IPS-15b (cell line): Measurements from ENCODE around the gene PYCARD.

Experiments used
- H3K27me3 ChIP-seq: one replicate; pipeline ENCODE4 v1.6.1; 2013; ENCODE audit warnings: low read length; ENCODE audit not compliant: control insufficient read depth, insufficient read depth
- H3K36me3 ChIP-seq: one replicate; pipeline ENCODE4 v1.6.1; 2013; ENCODE audit warnings: low read length; ENCODE audit not compliant: control insufficient read depth, insufficient read depth
- H3K4me1 ChIP-seq: one replicate; pipeline ENCODE4 v1.6.1; 2013; ENCODE audit warnings: mild to moderate bottlenecking, low read length; ENCODE audit not compliant: control insufficient read depth, insufficient read depth
- H3K4me3 ChIP-seq: one replicate; pipeline ENCODE4 v1.5.1; 2013; ENCODE audit warnings: low read depth, low read length
- H3K9ac ChIP-seq: one replicate; pipeline ENCODE4 v1.6.1; 2013; ENCODE audit warnings: low read depth, mild to moderate bottlenecking, low read length
- H3K9me3 ChIP-seq: one replicate; pipeline ENCODE4 v1.6.1; 2013; ENCODE audit warnings: mild to moderate bottlenecking, low read length; ENCODE audit not compliant: control insufficient read depth, insufficient read depth

Gene PYCARD

DNA sequence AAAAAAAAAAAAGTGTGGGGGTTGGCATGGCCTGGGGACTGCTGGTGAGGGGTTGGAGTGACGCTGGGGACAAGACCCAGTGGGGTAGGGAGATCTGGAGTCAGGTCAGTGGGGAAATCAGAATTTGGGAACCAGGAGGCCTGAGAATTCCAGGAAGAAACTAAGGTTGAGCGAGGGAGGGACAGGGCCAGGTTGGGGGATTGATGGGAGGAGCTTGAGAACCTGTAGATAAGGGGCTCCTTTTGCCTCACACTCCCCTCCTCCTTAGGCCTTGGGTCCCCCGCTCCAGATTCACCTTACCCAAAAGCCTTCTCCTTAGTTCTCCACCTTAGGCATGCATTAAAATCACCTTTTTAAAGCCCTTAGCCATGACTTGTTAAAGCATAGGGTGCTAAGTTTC, 22.6 kb upstream of the PYCARD start:
- no peak overlapping the region for H3K9ac ChIP-seq
- H3K9me3 ChIP-seq, result no peaks in the 10 kb centered on the region
- no peaks in the 10 kb centered on the region for H3K36me3 ChIP-seq
- H3K27me3 ChIP-seq, result peaks cover 2% of the 10 kb centered on the region
- no peaks in the 10 kb centered on the region for H3K4me1 ChIP-seq
- no peak overlapping the region for H3K4me3 ChIP-seq

DNA sequence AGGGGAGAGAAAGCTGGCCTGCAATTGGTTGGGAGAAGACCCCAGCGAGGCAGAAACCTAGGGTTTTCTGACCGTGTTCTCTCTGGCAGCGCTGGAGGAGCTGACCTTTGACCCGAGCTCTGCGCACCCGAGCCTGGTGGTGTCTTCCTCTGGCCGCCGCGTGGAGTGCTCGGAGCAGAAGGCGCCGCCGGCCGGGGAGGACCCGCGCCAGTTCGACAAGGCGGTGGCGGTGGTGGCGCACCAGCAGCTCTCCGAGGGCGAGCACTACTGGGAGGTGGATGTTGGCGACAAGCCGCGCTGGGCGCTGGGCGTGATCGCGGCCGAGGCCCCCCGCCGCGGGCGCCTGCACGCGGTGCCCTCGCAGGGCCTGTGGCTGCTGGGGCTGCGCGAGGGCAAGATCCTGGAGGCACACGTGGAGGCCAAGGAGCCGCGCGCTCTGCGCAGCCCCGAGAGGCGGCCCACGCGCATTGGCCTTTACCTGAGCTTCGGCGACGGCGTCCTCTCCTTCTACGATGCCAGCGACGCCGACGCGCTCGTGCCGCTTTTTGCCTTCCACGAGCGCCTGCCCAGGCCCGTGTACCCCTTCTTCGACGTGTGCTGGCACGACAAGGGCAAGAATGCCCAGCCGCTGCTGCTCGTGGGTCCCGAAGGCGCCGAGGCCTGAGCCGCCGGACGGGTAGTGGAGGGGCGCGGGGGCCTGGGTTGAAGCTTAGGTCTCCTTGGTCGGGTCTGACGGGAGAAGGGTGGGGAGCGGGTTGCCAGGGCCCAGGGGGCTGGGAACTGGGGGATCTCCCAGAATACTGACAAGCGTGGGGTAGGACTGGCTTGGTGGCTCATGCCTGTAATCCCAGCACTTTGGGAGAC, 21.8 kb upstream of the PYCARD start:
- no peak overlapping the region for H3K4me3 ChIP-seq
- H3K4me1 ChIP-seq, result no peaks in the 10 kb centered on the region

DNA sequence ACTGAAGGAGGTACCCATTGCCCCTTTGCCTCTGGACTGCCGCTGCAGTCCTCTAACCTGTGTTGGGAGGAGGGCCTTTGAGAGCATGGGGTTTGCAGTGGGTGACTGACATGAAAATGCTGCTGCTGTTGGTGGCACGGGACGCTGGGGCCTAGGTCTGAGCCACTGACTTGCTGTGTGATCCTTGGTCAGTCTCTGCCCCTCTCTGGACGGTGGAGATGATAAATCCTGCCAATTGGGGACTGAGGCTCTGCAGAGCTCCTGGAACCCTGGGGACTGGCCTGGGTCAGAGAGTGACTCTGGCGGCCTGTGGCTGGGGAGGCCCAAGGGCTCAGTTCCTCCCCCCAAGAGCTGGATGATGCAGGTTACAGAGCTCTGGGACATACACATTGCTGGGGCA, 20.5 kb upstream of the PYCARD start:
- Histone ChIP-seq H3K4me3 (no peak overlapping the region), H3K9me3 (no peaks in the 10 kb centered on the region), H3K36me3 (no peaks in the 10 kb centered on the region), H3K4me1 (no peaks in the 10 kb centered on the region), H3K9ac (no peak overlapping the region), H3K27me3 (peaks cover 2% of the 10 kb centered on the region)

More for the DNA sequence above, 21.8 kb upstream of the PYCARD start:
- no peak overlapping the region for H3K9ac ChIP-seq
- no peaks in the 10 kb centered on the region for H3K9me3 ChIP-seq
- H3K36me3 ChIP-seq, result no peaks in the 10 kb centered on the region
- H3K27me3 ChIP-seq, result peaks cover 2% of the 10 kb centered on the region

DNA sequence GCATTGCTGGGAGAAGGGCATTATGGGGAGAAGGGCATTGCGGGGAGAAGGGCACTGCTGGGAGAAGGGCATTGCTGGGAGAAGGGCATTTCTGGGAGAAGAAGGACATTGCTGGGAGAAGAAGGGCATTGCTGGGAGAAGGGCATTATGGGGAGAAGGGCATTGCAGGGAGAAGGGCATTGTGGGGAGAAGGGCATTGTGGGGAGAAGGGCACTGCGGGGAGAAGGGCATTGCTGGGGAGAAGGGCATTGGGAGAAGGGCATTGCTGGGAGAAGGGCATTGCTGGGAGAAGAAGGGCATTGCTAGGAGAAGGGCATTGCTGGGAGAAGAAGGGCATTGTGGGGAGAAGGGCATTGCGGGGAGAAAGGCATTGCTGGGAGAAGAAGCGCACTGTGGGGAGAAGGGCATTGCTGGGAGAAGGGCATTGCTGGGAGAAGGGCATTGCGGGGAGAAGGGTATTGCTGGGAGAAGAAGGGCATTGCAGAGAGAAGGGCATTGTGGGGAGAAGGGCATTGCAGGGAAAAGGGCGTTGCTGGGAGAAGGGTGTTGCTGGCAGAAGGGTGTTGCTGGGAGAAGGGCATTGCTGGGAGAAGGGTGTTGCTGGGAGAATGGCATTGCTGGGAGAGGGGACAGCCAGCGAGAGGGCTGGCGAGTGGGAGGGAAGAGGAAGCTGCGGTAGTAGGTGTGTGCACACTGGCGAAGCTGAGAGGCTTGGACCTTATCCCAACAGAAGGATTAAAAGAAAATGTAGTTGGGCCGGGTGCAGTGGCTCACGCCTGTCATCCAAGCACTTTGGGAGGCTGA, 19.0 kb upstream of the PYCARD start:
- Histone ChIP-seq H3K4me1 (peaks cover 3% of the 10 kb centered on the region), H3K27me3 (peaks cover 13% of the 10 kb centered on the region), H3K4me3 (no peak overlapping the region), H3K36me3 (no peaks in the 10 kb centered on the region), H3K9me3 (no peaks in the 10 kb centered on the region), H3K9ac (no peak overlapping the region)

DNA sequence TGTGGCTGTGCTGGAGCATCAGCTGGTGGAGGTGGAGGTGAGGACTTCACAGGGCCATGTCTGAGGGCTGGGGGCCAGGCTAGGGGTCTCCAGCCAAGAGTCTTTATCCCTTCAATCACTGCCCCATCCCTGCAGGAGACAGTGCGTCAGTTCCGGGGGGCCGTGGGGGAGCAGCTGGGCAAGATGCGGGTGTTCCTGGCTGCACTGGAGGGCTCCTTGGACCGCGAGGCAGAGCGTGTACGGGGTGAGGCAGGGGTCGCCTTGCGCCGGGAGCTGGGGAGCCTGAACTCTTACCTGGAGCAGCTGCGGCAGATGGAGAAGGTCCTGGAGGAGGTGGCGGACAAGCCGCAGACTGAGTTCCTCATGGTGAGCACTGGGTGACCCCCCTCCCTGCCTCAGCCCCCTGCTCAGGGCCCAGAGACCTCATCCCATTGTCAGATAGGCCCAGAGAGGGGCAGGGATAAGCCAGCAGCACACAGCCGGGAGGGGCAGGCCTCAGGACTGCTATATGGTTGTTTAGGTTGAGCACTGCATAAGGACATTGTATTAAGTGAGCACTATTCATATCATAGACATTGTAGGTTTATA, 16.7 kb upstream of the PYCARD start:
- no peak overlapping the region for H3K9ac ChIP-seq
- peaks cover 3% of the 10 kb centered on the region for H3K4me1 ChIP-seq
- no peaks in the 10 kb centered on the region for H3K36me3 ChIP-seq
- no peaks in the 10 kb centered on the region for H3K9me3 ChIP-seq
- H3K4me3 ChIP-seq, result no peak overlapping the region
- peaks cover 25% of the 10 kb centered on the region for H3K27me3 ChIP-seq

DNA sequence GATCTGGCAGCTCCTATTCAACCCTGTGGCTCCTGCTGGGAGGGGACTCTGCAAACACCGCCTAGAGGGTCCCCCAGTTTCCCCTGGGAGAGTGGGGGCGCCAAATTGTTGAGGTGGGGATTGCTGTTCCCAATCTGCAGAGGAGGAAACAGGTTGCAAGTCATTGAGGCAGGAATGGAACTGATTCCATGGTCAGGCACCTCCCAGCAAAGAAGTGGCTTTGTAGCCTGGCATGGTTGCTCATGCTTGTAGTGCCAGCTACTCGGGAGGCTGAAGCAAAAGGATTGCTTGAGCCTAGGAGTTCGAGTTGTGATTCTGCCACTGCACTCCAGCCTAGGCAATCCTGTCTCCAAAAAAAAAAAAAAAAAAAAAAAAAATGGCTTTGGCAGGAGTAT, 14.6 kb upstream of the PYCARD start:
- no peaks in the 10 kb centered on the region for H3K36me3 ChIP-seq
- H3K27me3 ChIP-seq, result peaks cover 35% of the 10 kb centered on the region
- H3K4me1 ChIP-seq, result peaks cover 5% of the 10 kb centered on the region
- H3K9ac ChIP-seq, result no peak overlapping the region
- H3K9me3 ChIP-seq, result no peaks in the 10 kb centered on the region
- H3K4me3 ChIP-seq, result peak overlapping the region; percentile 79

DNA sequence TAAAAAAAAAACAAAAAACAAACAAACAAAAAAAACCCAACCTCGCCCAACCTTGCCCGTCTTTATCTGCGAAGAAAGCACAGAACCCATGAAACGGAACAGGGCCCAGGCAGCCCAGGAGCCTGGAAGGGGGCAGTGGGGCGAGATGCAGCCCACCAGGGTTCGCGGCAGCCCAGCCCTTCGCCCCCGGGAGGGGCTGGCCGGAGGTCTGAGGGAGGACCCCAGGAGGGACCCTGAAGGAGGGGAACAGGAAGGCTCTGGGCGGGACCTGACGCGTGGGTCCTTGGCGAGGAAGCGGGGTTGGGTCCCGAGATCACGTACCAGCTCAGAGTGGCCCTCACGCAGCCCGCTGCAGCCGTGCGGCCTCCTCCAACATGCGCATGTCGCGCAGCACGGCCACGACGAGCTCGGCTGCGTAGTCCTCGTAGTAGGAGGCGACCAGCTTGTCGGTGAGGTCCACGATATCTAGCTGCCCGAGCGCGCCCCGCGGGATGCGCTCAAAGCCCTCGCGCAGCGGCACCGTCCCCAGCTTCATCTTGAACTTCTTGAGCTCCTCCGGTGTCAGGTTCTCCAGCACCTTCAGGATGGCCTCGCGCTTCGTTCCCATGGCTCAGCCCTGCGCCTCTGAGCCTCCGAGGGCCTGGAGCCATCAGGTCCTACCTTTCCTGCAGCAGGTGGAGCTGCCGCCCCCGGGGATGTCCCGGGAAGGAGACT, 14.0 kb upstream of the PYCARD start, which contains the start of gene PYDC1:
PYDC1 (minus strand) TSS at position 714 of the 714 bp plus-strand sequence; CDS start at position 607, 107 bp downstream.
- H3K4me1 ChIP-seq, result peaks cover 5% of the 10 kb centered on the region
- no peaks in the 10 kb centered on the region for H3K36me3 ChIP-seq
- H3K9ac ChIP-seq, result peak within 1 kb of the TSS; percentile 29
- H3K9me3 ChIP-seq, result no peaks in the 10 kb centered on the region
- H3K27me3 ChIP-seq, result peaks cover 35% of the 10 kb centered on the region
- H3K4me3 ChIP-seq, result peak within 1 kb of the TSS; percentile 79

DNA sequence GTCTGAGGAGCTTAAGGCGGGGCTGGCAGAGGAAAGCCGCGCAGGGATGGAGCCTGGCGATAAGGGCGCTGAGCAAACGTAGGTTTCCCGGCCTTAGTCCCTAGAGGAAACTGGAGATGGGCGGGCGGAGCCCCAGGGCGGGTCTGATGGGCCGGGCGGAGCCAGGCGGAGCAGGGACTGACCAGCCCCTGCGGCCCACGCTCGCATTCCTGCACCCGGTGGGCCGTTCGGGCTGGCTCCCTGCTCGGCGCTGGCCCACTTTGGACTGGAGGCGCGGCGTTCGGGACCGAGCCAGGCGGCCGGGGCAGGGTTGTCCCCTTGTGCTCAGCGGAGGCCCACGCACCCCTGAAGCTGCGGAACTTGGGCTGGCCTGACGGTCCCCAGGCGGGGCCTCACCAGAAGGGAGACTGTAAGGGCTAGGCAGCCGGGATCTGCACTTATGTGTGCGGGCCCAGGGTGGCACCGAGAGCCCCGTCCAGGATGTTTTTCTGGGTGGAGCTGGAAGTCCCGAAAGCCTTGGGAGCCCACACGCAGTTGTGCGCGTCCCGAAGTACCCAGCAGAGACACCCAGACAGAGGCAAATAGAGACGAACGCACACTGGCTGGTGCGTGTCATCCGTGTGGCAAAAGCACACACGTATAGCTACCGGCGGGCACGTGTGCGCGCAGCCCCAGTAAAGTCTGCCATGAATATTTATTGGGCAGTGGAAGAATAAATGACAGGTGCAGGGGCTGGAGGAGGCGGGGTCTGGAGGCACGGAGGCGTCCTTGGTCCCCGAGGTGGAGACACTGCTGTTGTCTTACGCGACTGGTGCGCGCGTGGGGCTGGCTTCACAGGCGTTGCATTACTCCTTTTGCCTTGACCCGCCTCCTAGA, 13.0 kb upstream of the PYCARD start:
- H3K9ac ChIP-seq, result no peak overlapping the region

DNA sequence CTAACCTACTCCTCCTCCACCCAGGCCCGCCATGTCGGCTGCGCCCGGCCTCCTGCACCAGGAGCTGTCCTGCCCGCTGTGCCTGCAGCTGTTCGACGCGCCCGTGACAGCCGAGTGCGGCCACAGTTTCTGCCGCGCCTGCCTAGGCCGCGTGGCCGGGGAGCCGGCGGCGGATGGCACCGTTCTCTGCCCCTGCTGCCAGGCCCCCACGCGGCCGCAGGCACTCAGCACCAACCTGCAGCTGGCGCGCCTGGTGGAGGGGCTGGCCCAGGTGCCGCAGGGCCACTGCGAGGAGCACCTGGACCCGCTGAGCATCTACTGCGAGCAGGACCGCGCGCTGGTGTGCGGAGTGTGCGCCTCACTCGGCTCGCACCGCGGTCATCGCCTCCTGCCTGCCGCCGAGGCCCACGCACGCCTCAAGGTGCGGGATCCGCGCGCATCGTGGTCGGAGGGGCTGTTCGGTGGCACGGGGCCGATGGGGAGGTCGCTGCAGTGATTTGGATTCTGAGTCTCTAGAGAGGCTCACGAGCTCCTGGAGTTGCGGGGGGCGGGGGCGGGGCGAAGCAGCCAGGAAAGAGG, 12.2 kb upstream of the PYCARD start:
- Histone ChIP-seq H3K4me1 (peaks cover 5% of the 10 kb centered on the region), H3K36me3 (no peaks in the 10 kb centered on the region), H3K9me3 (no peaks in the 10 kb centered on the region), H3K9ac (peak overlapping the region; percentile 66), H3K27me3 (peaks cover 33% of the 10 kb centered on the region), H3K4me3 (peak overlapping the region; percentile 79)

More for the DNA sequence above, 13.0 kb upstream of the PYCARD start:
- H3K9me3 ChIP-seq, result no peaks in the 10 kb centered on the region
- H3K4me3 ChIP-seq, result peak overlapping the region; percentile 79
- no peaks in the 10 kb centered on the region for H3K36me3 ChIP-seq
- peaks cover 5% of the 10 kb centered on the region for H3K4me1 ChIP-seq
- peaks cover 33% of the 10 kb centered on the region for H3K27me3 ChIP-seq

DNA sequence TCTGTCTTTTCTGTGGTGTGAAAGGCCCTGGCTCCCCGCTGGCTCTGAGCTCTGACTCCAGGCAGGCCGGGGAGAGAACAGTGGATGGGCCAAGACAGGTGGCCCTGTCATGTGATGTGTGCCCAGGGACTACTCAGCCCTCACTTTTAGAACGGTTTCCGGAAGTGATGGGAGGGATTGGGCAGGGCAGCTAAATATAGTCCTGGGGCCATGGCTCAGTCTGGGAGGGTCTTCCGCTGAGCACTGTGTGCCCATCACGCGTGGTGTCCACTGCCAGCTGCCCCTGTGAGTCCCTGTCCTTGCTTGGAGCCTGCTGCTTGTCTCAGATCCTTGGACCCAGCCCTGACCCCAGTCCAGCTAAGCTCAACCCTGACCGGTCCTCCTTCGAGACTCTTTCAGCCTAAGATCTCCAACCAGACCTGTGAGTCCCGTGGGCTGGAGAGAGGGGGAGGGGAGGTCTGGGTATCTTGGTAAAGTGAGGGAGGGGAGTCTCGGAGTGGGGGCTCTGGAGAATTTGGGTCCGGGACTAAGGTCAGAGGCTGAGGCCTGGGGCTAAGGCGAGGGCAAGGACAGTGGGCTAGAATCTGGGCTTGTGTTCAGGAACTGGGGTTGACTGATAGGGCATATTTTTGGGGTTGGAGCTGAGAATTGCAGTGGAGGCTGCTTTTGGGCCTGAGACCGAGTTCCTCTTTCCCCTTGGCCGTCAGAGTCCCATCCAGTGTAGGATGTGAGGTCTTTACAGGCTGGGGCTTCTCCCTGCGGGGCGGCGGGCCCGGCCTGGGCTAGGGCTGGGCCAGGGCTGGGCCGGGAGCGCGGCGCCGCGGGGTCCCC, 11.5 kb upstream of the PYCARD start, which contains the start of gene TRIM72:
TRIM72 (plus strand) TSS at position 243 of the 831 bp plus-strand sequence. CDS start 620 bp downstream, outside the sequence.
- Histone ChIP-seq H3K4me3 (peak within 1 kb of the TSS; percentile 79), H3K9ac (peak within 1 kb of the TSS; percentile 66), H3K9me3 (no peaks in the 10 kb centered on the region), H3K27me3 (peaks cover 33% of the 10 kb centered on the region), H3K4me1 (peaks cover 5% of the 10 kb centered on the region), H3K36me3 (no peaks in the 10 kb centered on the region)
